K562 (cell line): ENCODE results near the gene SND1. TPM values are rescaled to one million over a fixed set of nuclear protein-coding genes. Genes with fewer than 3 reads are reported as not detected.

Experiments used
- CEBPB ChIP-seq: fragments of 450-650 bp; IDR thresholded peaks from 2 replicates; pipeline ENCODE4 v1.6.1; 2016; ENCODE audit warnings: missing genetic modification characterization, missing compliant biosample characterization
- CGGBP1 ChIP-seq: fragments of 250-450 bp; sonication (Bioruptor Pico); IDR thresholded peaks from 2 replicates; pipeline ENCODE4 v1.9.0; 2021; ENCODE audit warnings: mild to moderate bottlenecking
- CREB1 ChIP-seq, 2 experiments: sonication (generic) in 1 of 2; formaldehyde crosslinking in 1 of 2; IDR thresholded peaks; 2 replicates each; pipeline versions ENCODE4 v1.6.1 to v1.8.0; 2012 to 2022; ENCODE audit warnings: inconsistent platforms in 1 of 2, mild to moderate bottlenecking in 1 of 2, missing genetic modification reagents in 1 of 2, moderate library complexity in 1 of 2
- CREB3L1 ChIP-seq: fragments of 450-650 bp; IDR thresholded peaks from 2 replicates; pipeline ENCODE4 v1.6.1; 2014; ENCODE audit warnings: low read depth, mild to moderate bottlenecking, moderate library complexity, borderline replicate concordance
- HES1 ChIP-seq: fragments of 450-650 bp; IDR thresholded peaks from 2 replicates; pipeline ENCODE4 v1.6.1; 2016; ENCODE audit warnings: low read depth, mild to moderate bottlenecking, moderate library complexity
- JUNB ChIP-seq: fragments of 450-650 bp; formaldehyde crosslinking; conservative IDR thresholded peaks from 2 replicates; pipeline ENCODE4 v1.4.0; 2020; ENCODE audit warnings: mild to moderate bottlenecking
- NR2F6 ChIP-seq: fragments of 450-650 bp; formaldehyde crosslinking; IDR thresholded peaks from 2 replicates; pipeline ENCODE4 v1.4.0; 2020; ENCODE audit warnings: mild to moderate bottlenecking
- PTBP1 ChIP-seq: fragments of 200-400 bp; formaldehyde crosslinking; IDR thresholded peaks from 2 replicates; pipeline ENCODE4 v1.6.1; 2017; ENCODE audit warnings: low read depth, low read length
- RAD21 ChIP-seq, 2 experiments: fragments of 250-450 bp in 1 of 2; fragments of 450-650 bp in 1 of 2; sonication (Bioruptor Pico) in 1 of 2; formaldehyde crosslinking in 1 of 2; IDR thresholded peaks in 1 of 2; conservative IDR thresholded peaks in 1 of 2; 2 replicates each; pipeline versions ENCODE4 v1.4.0 to v1.8.0; 2020 to 2022; ENCODE audit warnings: mild to moderate bottlenecking in 2 of 2, moderate library complexity in 1 of 2
- SIN3B ChIP-seq: fragments of 450-650 bp; IDR thresholded peaks from 2 replicates; pipeline ENCODE4 v1.6.1; 2017; ENCODE audit warnings: low read depth, mild to moderate bottlenecking, moderate library complexity
- SRSF1 ChIP-seq: fragments of 200-400 bp; formaldehyde crosslinking; IDR thresholded peaks from 2 replicates; pipeline ENCODE4 v1.6.1; 2017; ENCODE audit warnings: mild to moderate bottlenecking, low read depth, low read length, moderate library complexity
- STAG1 ChIP-seq: sonication (generic); formaldehyde crosslinking; IDR thresholded peaks from 2 replicates; pipeline ENCODE4 v1.5.0; 2020; ENCODE audit warnings: missing genetic modification reagents, borderline replicate concordance
- TAF15 ChIP-seq: fragments of 200-400 bp; formaldehyde crosslinking; IDR thresholded peaks from 2 replicates; pipeline ENCODE4 v1.6.1; 2017; ENCODE audit warnings: mild to moderate bottlenecking, low read depth, low read length, moderate library complexity
- TARDBP ChIP-seq: fragments of 450-650 bp; IDR thresholded peaks from 2 replicates; pipeline ENCODE4 v1.6.1; 2016
- TGIF2 ChIP-seq: sonication (generic); formaldehyde crosslinking; IDR thresholded peaks from 2 replicates; pipeline ENCODE4 v1.8.1; 2022; ENCODE audit warnings: mild to moderate bottlenecking, missing genetic modification reagents, moderate library complexity
- XRCC3 ChIP-seq: fragments of 450-650 bp; IDR thresholded peaks from 2 replicates; pipeline ENCODE4 v1.6.1; 2017; ENCODE audit warnings: mild to moderate bottlenecking, moderate library complexity
- ZC3H4 ChIP-seq: sonication (generic); formaldehyde crosslinking; IDR thresholded peaks from 2 replicates; pipeline ENCODE4 v1.9.0; 2021; ENCODE audit warnings: missing genetic modification reagents, borderline replicate concordance
- ZNF212 ChIP-seq: fragments of 450-650 bp; formaldehyde crosslinking; IDR thresholded peaks from 2 replicates; pipeline ENCODE4 v1.4.0; 2020; ENCODE audit warnings: mild to moderate bottlenecking
- ZNF551 ChIP-seq: fragments of 250-450 bp; sonication (Bioruptor Pico); IDR thresholded peaks from 2 replicates; pipeline ENCODE4 v1.5.0; 2021; ENCODE audit warnings: mild to moderate bottlenecking, moderate library complexity
- ZNF717 ChIP-seq: fragments of 250-450 bp; sonication (Bioruptor Pico); IDR thresholded peaks from 2 replicates; pipeline ENCODE4 v1.5.0; 2021
- polyA plus RNA-seq, 8 experiments: library from polyadenylated mRNA; depleted of rRNA in 4 of 8; stranded (reverse) in 5 of 8; unstranded in 3 of 8; fragments of >200 nt; fragmentation: Nextera tagmentation in 2 of 8; fragmentation: Illumina TruSeq in 1 of 8; extraction: Ambion mirVana in 2 of 8; extraction: Trizol in 1 of 8; gene quantifications; 2 replicates each; pipeline versions ENCODE4 v1.2.1 to v1.2.3, GENCODE V29; 2011 to 2014; ENCODE audit warnings: inconsistent platforms in 1 of 8, missing spikeins in 1 of 8
- total RNA-seq, 7 experiments: library from RNA; depleted of rRNA in 6 of 7; stranded (reverse); fragments of >200 nt in 6 of 7; fragmentation: Illumina TruSeq in 2 of 7; extraction: Trizol in 2 of 7; gene quantifications; 2 replicates each; pipeline versions ENCODE4 v1.2.1 to v1.2.3, GENCODE V29; 2011 to 2021; ENCODE audit warnings: low replicate concordance in 1 of 7
- TF ChIP-seq, protein P1 (sequence below): sonication (generic); formaldehyde crosslinking; IDR thresholded peaks from 2 replicates; pipeline ENCODE4 v1.9.0; 2022; ENCODE audit warnings: mild to moderate bottlenecking, missing genetic modification reagents
- TF ChIP-seq, protein P2 (sequence below), 3 experiments: fragments of 200-800 bp in 1 of 3; fragments of 250-450 bp in 1 of 3; fragments of 450-650 bp in 1 of 3; sonication (Bioruptor Pico) in 1 of 3; sonication (Bioruptor generic) in 1 of 3; formaldehyde crosslinking in 1 of 3; IDR thresholded peaks; 2 replicates each; pipeline versions ENCODE4 v1.6.1 to v1.8.0; 2016 to 2022; ENCODE audit warnings: mild to moderate bottlenecking in 2 of 3, missing genetic modification characterization in 2 of 3, missing compliant biosample characterization in 1 of 3, moderate library complexity in 1 of 3

SND1 gene
- total and polyA plus RNA-seq, 9 of the 15 experiments (the other 6 are each of a cell fraction or from before 2014, with no cell fraction given), result 46.5 to 307 (median 191) TPM

DNA sequence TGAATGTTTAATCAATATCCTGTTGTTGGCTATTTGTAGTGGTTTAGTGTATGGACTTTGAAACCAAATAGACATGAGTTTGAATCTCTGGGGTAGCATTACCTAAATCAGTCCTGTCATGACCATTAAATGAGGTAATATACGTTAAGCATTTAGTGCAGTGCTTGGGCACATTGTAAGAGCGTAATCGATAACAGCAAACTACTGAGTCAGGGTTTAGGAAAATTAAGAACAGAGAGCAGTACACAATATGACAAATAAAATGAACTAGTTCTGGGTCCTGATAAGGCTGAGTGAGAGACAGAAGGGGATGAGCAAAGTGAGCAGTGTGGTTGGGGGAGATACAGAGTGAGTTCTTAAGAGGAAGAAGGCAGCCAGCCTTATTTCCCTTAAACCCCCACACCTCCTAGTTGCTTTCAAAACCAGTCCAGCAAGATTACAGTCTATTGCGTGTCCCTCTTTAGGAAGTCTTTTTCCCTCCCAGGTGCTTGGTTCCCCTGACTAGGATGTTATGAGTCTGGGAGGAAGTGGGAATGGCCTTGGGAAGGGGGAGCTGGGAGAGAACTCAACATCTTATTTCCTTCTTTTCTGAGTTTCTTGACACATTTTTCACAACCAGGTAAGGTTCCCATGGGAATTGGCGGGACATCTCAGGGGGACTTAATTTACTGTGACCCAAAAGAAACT, 171.0 kb downstream of the SND1 start (continued):
- TF ChIP-seq CREB1 (IDR thresholded peaks at IDR 0.05) (0 out of 2 replicates have a peak, but pooled peaks have one; percentile 34), CREB1 (CRISPR knock-in tag; IDR thresholded peaks at IDR 0.05) (no peak), CGGBP1 (no peak), TAF15 (no peak), XRCC3 (no peak), CEBPB (peak; percentile 72), TGIF2 (CRISPR knock-in tag) (no peak), CREB3L1 (no peak), NR2F6 (CRISPR knock-in tag) (no peak), ZNF212 (CRISPR knock-in tag) (no peak), ZNF551 (no peak), TARDBP (peak; percentile 61; the same call in 1 of the 2 replicates), PTBP1 (no peak), HES1 (0 out of 2 replicates have a peak, but pooled peaks have one; percentile 18), SIN3B (no peak), STAG1 (CRISPR knock-in tag) (no peak), ZNF717 (CRISPR knock-in tag) (no peak), SRSF1 (no peak), JUNB (no peak), RAD21 (CRISPR knock-in tag; conservative IDR thresholded peaks at IDR 0.05 in 1 of 2, IDR thresholded peaks at IDR 0.05 in 1 of 2) (peak in 1 of 2 experiments; percentile 33; a peak in 2 of 4 replicates), ZC3H4 (CRISPR knock-in tag) (no peak)
- TF ChIP-seq, protein P1, sequence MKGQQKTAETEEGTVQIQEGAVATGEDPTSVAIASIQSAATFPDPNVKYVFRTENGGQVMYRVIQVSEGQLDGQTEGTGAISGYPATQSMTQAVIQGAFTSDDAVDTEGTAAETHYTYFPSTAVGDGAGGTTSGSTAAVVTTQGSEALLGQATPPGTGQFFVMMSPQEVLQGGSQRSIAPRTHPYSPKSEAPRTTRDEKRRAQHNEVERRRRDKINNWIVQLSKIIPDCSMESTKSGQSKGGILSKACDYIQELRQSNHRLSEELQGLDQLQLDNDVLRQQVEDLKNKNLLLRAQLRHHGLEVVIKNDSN (CRISPR knock-in tag), result no peak
- TF ChIP-seq, protein P2, sequence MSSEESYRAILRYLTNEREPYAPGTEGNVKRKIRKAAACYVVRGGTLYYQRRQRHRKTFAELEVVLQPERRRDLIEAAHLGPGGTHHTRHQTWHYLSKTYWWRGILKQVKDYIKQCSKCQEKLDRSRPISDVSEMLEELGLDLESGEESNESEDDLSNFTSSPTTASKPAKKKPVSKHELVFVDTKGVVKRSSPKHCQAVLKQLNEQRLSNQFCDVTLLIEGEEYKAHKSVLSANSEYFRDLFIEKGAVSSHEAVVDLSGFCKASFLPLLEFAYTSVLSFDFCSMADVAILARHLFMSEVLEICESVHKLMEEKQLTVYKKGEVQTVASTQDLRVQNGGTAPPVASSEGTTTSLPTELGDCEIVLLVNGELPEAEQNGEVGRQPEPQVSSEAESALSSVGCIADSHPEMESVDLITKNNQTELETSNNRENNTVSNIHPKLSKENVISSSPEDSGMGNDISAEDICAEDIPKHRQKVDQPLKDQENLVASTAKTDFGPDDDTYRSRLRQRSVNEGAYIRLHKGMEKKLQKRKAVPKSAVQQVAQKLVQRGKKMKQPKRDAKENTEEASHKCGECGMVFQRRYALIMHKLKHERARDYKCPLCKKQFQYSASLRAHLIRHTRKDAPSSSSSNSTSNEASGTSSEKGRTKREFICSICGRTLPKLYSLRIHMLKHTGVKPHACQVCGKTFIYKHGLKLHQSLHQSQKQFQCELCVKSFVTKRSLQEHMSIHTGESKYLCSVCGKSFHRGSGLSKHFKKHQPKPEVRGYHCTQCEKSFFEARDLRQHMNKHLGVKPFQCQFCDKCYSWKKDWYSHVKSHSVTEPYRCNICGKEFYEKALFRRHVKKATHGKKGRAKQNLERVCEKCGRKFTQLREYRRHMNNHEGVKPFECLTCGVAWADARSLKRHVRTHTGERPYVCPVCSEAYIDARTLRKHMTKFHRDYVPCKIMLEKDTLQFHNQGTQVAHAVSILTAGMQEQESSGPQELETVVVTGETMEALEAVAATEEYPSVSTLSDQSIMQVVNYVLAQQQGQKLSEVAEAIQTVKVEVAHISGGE (CRISPR knock-in tag; IDR thresholded peaks at IDR 0.05), result no peak
